H1 (cell line): ENCODE measurements around the gene GSKIP. TPM values are rescaled to one million over a fixed set of nuclear protein-coding genes. Genes with fewer than 3 reads are reported as not detected.

Experiments used
- CTCF ChIA-PET: fragments of 300-600 bp; sonication (Branson Sonifier 250); formaldehyde crosslinking; loops from one replicate; lab custom pipeline; 2021; ENCODE audit not compliant: partially characterized antibody; lab: Charles Lee
- POLR2A ChIA-PET: fragments of 300-600 bp; sonication (Branson Sonifier 250); formaldehyde crosslinking; loops from one replicate; lab custom pipeline; 2021; ENCODE audit warnings: inconsistent platforms; ENCODE audit not compliant: partially characterized antibody; lab: Charles Lee
- DNase-seq, 2 experiments: peaks; one replicate each; pipeline versions ENCODE4 v3.0.0 to v3.0.0-alpha.2; 2010 to 2022; ENCODE audit warnings: low spot score in 2 of 2, low read depth in 1 of 2, mixed read lengths in 1 of 2
- FAIRE-seq: peaks from 2 replicates; lab custom pipeline; 2011; peaks lifted over from hg19 to GRCh38; lab: Jason Lieb, UNC
- H2AFZ ChIP-seq: 2 replicates; pipeline ENCODE4 v1.8.1; 2012; ENCODE audit warnings: low read length, inconsistent platforms
- H2AK5ac ChIP-seq: 2 replicates; pipeline ENCODE4 v1.6.1; 2013; ENCODE audit warnings: low read depth, low read length
- H2BK120ac ChIP-seq: replicated peaks from 2 replicates; pipeline ENCODE3; 2013; ENCODE audit warnings: low read depth, low read length, inconsistent platforms
- H2BK12ac ChIP-seq: 2 replicates; pipeline ENCODE4 v1.6.1; 2013; ENCODE audit warnings: low read depth, low read length
- H2BK15ac ChIP-seq: 2 replicates; pipeline ENCODE4 v1.6.1; 2013; ENCODE audit warnings: low read length
- H2BK20ac ChIP-seq: 2 replicates; pipeline ENCODE4 v1.6.1; 2013; ENCODE audit warnings: low read length
- H2BK5ac ChIP-seq: 2 replicates; pipeline ENCODE4 v1.6.1; 2013; ENCODE audit warnings: low read depth, low read length
- H3K14ac ChIP-seq: 2 replicates; pipeline ENCODE4 v1.6.1; 2013; ENCODE audit warnings: inconsistent platforms; ENCODE audit not compliant: insufficient read length
- H3K18ac ChIP-seq: 2 replicates; pipeline ENCODE4 v1.6.1; 2013; ENCODE audit warnings: low read length; ENCODE audit errors: extremely low read depth
- H3K23ac ChIP-seq: 2 replicates; pipeline ENCODE4 v1.6.1; 2013; ENCODE audit warnings: inconsistent platforms; ENCODE audit not compliant: insufficient read length
- H3K23me2 ChIP-seq: 2 replicates; pipeline ENCODE4 v1.6.1; 2013; ENCODE audit warnings: low read depth, low read length
- H3K27ac ChIP-seq: 2 replicates; pipeline ENCODE4 v1.6.1; 2011; ENCODE audit warnings: low read depth, low read length, inconsistent platforms
- H3K27me3 ChIP-seq, 4 experiments: replicated peaks in 1 of 4; 1 replicate in 1 of 4; 2 replicates in 3 of 4; pipeline versions ENCODE4 v1.6.1 to v1.8.1; 2011 to 2013; ENCODE audit warnings: low read length in 3 of 4, mild to moderate bottlenecking in 3 of 4, inconsistent platforms in 2 of 4, mixed read lengths in 2 of 4, moderate library complexity in 1 of 4; ENCODE audit not compliant: control insufficient read depth in 3 of 4, insufficient read depth in 3 of 4; ENCODE audit errors: extremely low read depth in 1 of 4
- H3K36me3 ChIP-seq, 4 experiments: 2 replicates each; pipeline versions ENCODE4 v1.6.1 to v1.8.1; 2011 to 2013; ENCODE audit warnings: mild to moderate bottlenecking in 4 of 4, low read length in 3 of 4, moderate library complexity in 2 of 4, control low read depth in 1 of 4, inconsistent platforms in 1 of 4; ENCODE audit not compliant: insufficient read depth in 4 of 4, control insufficient read depth in 2 of 4
- H3K4ac ChIP-seq: replicated peaks from 2 replicates; pipeline ENCODE3; 2013; ENCODE audit warnings: low read length, low read depth, mixed read lengths, inconsistent platforms; ENCODE audit not compliant: insufficient read length
- H3K4me1 ChIP-seq, 4 experiments: replicated peaks in 1 of 4; 1 replicate in 1 of 4; 2 replicates in 3 of 4; pipeline versions ENCODE4 v1.6.1 to v1.8.1; 2011 to 2013; ENCODE audit warnings: low read length in 3 of 4, inconsistent platforms in 2 of 4, mixed read lengths in 1 of 4; ENCODE audit not compliant: insufficient read depth in 4 of 4, control insufficient read depth in 3 of 4
- H3K4me2 ChIP-seq, 2 experiments: 2 replicates each; pipeline versions ENCODE4 v1.6.1 to v1.8.1; 2011 to 2013; ENCODE audit warnings: low read depth in 2 of 2, low read length in 2 of 2, control low read depth in 1 of 2, inconsistent platforms in 1 of 2, mild to moderate bottlenecking in 1 of 2; ENCODE audit not compliant: insufficient read depth in 1 of 2
- H3K4me3 ChIP-seq, 4 experiments: fragments of 200-600, 300-600 bp in 1 of 4; sonication (generic), shearing (Covaris generic), sonication (Bioruptor Twin) in 1 of 4; 2 replicates each; pipeline versions ENCODE4 v1.5.1 to v1.8.1; 2011 to 2016; ENCODE audit warnings: low read length in 4 of 4, low read depth in 3 of 4, control low read depth in 2 of 4, inconsistent platforms in 2 of 4, mild to moderate bottlenecking in 2 of 4, mixed read lengths in 1 of 4, moderate library complexity in 1 of 4; ENCODE audit not compliant: insufficient read depth in 2 of 4; ENCODE audit errors: extremely low read depth in 1 of 4
- H3K56ac ChIP-seq: replicated peaks from 2 replicates; pipeline ENCODE3; 2013; ENCODE audit warnings: low read depth, mild to moderate bottlenecking, mixed read lengths, low read length, inconsistent platforms; ENCODE audit not compliant: insufficient read length
- H3K79me1 ChIP-seq: 2 replicates; pipeline ENCODE4 v1.6.1; 2013; ENCODE audit warnings: low read depth, low read length, control low read depth
- H3K79me2 ChIP-seq, 2 experiments: 2 replicates each; pipeline versions ENCODE4 v1.6.1 to v1.8.1; 2012 to 2013; ENCODE audit warnings: low read length in 2 of 2, mild to moderate bottlenecking in 2 of 2, inconsistent platforms in 1 of 2; ENCODE audit not compliant: insufficient read depth in 2 of 2, control insufficient read depth in 1 of 2
- H3K9ac ChIP-seq, 4 experiments: replicated peaks in 1 of 4; 1 replicate in 1 of 4; 2 replicates in 3 of 4; pipeline versions ENCODE4 v1.6.1 to v1.8.1; 2011 to 2013; ENCODE audit warnings: low read depth in 3 of 4, low read length in 3 of 4, control low read depth in 2 of 4, mild to moderate bottlenecking in 2 of 4, moderate library complexity in 2 of 4, inconsistent platforms in 1 of 4; ENCODE audit errors: extremely low read depth in 1 of 4
- H3K9me3 ChIP-seq, 2 experiments: 2 replicates each; pipeline versions ENCODE4 v1.6.1 to v1.8.1; 2012 to 2013; ENCODE audit warnings: mild to moderate bottlenecking in 2 of 2, moderate library complexity in 2 of 2, control low read depth in 1 of 2, inconsistent platforms in 1 of 2, low read depth in 1 of 2, low read length in 1 of 2, mixed read lengths in 1 of 2; ENCODE audit not compliant: insufficient read depth in 2 of 2
- H4K20me1 ChIP-seq, 2 experiments: replicated peaks in 1 of 2; 2 replicates each; pipeline versions ENCODE3 to v1.8.1; 2011 to 2013; ENCODE audit warnings: inconsistent platforms in 2 of 2, low read length in 2 of 2, mild to moderate bottlenecking in 1 of 2; ENCODE audit not compliant: insufficient read depth in 2 of 2, control insufficient read depth in 1 of 2
- H4K5ac ChIP-seq: 2 replicates; pipeline ENCODE4 v1.6.1; 2013; ENCODE audit warnings: low read length, low read depth, mixed read lengths, inconsistent platforms; ENCODE audit not compliant: insufficient read length
- H4K8ac ChIP-seq: 2 replicates; pipeline ENCODE4 v1.8.0; 2013; ENCODE audit warnings: mild to moderate bottlenecking, moderate library complexity, low read length, inconsistent platforms; ENCODE audit not compliant: insufficient read depth; ENCODE audit errors: extremely low read depth
- H4K91ac ChIP-seq: replicated peaks from 2 replicates; pipeline ENCODE3; 2013; ENCODE audit warnings: low read length, mixed read lengths, inconsistent platforms; ENCODE audit not compliant: insufficient read length
- CBX8 ChIP-seq: fragments of 300-800, 300-1000 bp; sonication (generic); IDR thresholded peaks from 2 replicates; pipeline ENCODE4 v1.7.1; 2016; ENCODE audit warnings: low read depth, low read length, borderline replicate concordance
- CEBPB ChIP-seq: IDR thresholded peaks from 2 replicates; pipeline ENCODE4 v1.6.1; 2012; ENCODE audit warnings: low read depth, low read length
- CTCF ChIP-seq, 3 experiments: IDR thresholded peaks; 1 replicate in 2 of 3; 2 replicates in 1 of 3; pipeline versions ENCODE4 v1.5.1 to v1.6.1; 2011; ENCODE audit warnings: low read length in 3 of 3, mild to moderate bottlenecking in 3 of 3, inconsistent platforms in 2 of 3, low read depth in 1 of 3, moderate library complexity in 1 of 3; ENCODE audit not compliant: insufficient read depth in 1 of 3; ENCODE audit errors: control extremely low read depth in 1 of 3
- GABPA ChIP-seq: IDR thresholded peaks from 2 replicates; pipeline ENCODE4 v1.6.1; 2011; ENCODE audit warnings: mild to moderate bottlenecking, low read length, moderate library complexity, borderline replicate concordance; ENCODE audit not compliant: insufficient read depth
- JUN ChIP-seq: IDR thresholded peaks from 2 replicates; pipeline ENCODE4 v1.6.1; 2011; ENCODE audit warnings: low read depth, mild to moderate bottlenecking, improper control_type of control experiment, low read length
- KDM1A ChIP-seq: fragments of 200-600, 300-600 bp; sonication (generic); IDR thresholded peaks from 2 replicates; pipeline ENCODE4 v1.7.1; 2016; ENCODE audit warnings: mild to moderate bottlenecking, low read length, borderline replicate concordance
- KDM5A ChIP-seq: fragments of 200-600 bp; IDR thresholded peaks from 2 replicates; pipeline ENCODE4 v1.7.1; 2012; ENCODE audit warnings: mild to moderate bottlenecking, low read length, inconsistent platforms, mixed read lengths
- MAX ChIP-seq: IDR thresholded peaks from 2 replicates; pipeline ENCODE4 v1.6.1; 2012; ENCODE audit warnings: inconsistent platforms
- POLR2AphosphoS5 ChIP-seq: IDR thresholded peaks from 2 replicates; pipeline ENCODE4 v1.6.1; 2011; ENCODE audit warnings: low read depth, low read length
- SIN3A ChIP-seq, 2 experiments: IDR thresholded peaks in 1 of 2; conservative IDR thresholded peaks in 1 of 2; 2 replicates each; pipeline ENCODE4 v1.6.1; 2011 to 2012; ENCODE audit warnings: low read length in 2 of 2, improper control_type of control experiment in 1 of 2, low read depth in 1 of 2, mild to moderate bottlenecking in 1 of 2
- SIRT6 ChIP-seq: IDR thresholded peaks from one replicate; pipeline ENCODE4 v1.7.1; 2012; ENCODE audit warnings: low read length, inconsistent platforms
- SIX5 ChIP-seq: IDR thresholded peaks from 2 replicates; pipeline ENCODE4 v1.6.1; 2011; ENCODE audit warnings: mild to moderate bottlenecking, low read depth, low read length
- YY1 ChIP-seq: IDR thresholded peaks from 2 replicates; pipeline ENCODE4 v1.6.1; 2011; ENCODE audit warnings: low read depth, mild to moderate bottlenecking, low read length
- WGBS, 2 experiments: shearing (Covaris generic) in 1 of 2; methylation state at CpG; one replicate each; pipeline versions ENCODE4 v1.1.6 to v1.1.7; 2013 to 2015; ENCODE audit warnings: low lambda C conversion rate in 2 of 2, mixed read lengths in 2 of 2, inconsistent platforms in 1 of 2, low coverage in 1 of 2, missing lambda C conversion rate in 1 of 2; ENCODE audit not compliant: insufficient replicate concordance in 2 of 2, insufficient coverage in 1 of 2, insufficient read length in 1 of 2; ENCODE audit errors: extremely low coverage in 1 of 2, missing lambda C conversion rate in 1 of 2; 5-methylcytosine and 5-hydroxymethylcytosine counted together
- polyA plus RNA-seq, 7 experiments: library from polyadenylated mRNA; depleted of rRNA in 3 of 7; stranded (reverse) in 5 of 7; unstranded in 2 of 7; fragments of >200 nt in 5 of 7; fragments of 200-250 nt in 2 of 7; gene quantifications; 1 replicate in 5 of 7; 2 replicates in 1 of 7; 4 replicates in 1 of 7; pipeline versions ENCODE4 v1.2.1 to v1.2.3, GENCODE V29; 2011 to 2013; ENCODE audit warnings: missing spikeins in 2 of 7, mixed read lengths in 2 of 7
- total RNA-seq: library from RNA; stranded (reverse); fragmentation: NEBNext Ultra II Directional; extraction: Animal tissue kit (Norgen Biotek cat#: 25700); gene quantifications from 2 replicates; pipeline ENCODE4 v1.2.1, GENCODE V29; 2021

The GSKIP gene
- total and polyA plus RNA-seq, 2 of the 8 experiments (the other 6 are each of a cell fraction or from before 2014, with no cell fraction given): 20.3 to 37.1 TPM

GRCh38 chr14:96413526-96413925 lies 50.2 kb downstream of the GSKIP start:
- no peak overlapping the region for H2AK5ac ChIP-seq
- H3K79me1 ChIP-seq: no peaks in the 10 kb centered on the region
- ChIA-PET CTCF (no interaction called here), POLR2A (no interaction called here)
- no peak overlapping the region for H2AFZ ChIP-seq
- H3K23ac ChIP-seq: no peak overlapping the region
- WGBS, 2 experiments: 87% methylated on average over 5 of the region's 5 CpGs; no CpG with 5 or more reads in 1 of the 2 experiments
- no peaks in the 10 kb centered on the region for H3K79me2 ChIP-seq
- H4K5ac ChIP-seq: no peak overlapping the region
- no peak for FAIRE-seq
- no peak overlapping the region for H2BK20ac ChIP-seq
- H3K18ac ChIP-seq: no peak overlapping the region
- no peak overlapping the region for H3K4me3 ChIP-seq
- no peak overlapping the region for H2BK120ac ChIP-seq
- H3K9ac ChIP-seq: no peak overlapping the region
- no peaks in the 10 kb centered on the region for H3K36me3 ChIP-seq
- no peaks in the 10 kb centered on the region for H3K27me3 ChIP-seq
- H3K27ac ChIP-seq: no peak overlapping the region
- no peak overlapping the region for H4K8ac ChIP-seq
- no peaks in the 10 kb centered on the region for H3K9me3 ChIP-seq
- no peak for DNase-seq
- no peak overlapping the region for H3K56ac ChIP-seq
- no peaks in the 10 kb centered on the region for H4K20me1 ChIP-seq
- no peak overlapping the region for H3K14ac ChIP-seq
- no peak overlapping the region for H4K91ac ChIP-seq
- no peak overlapping the region for H2BK15ac ChIP-seq
- H3K4me2 ChIP-seq: no peak overlapping the region
- no peaks in the 10 kb centered on the region for H3K4me1 ChIP-seq
- H3K4ac ChIP-seq: no peak overlapping the region
- no peaks in the 10 kb centered on the region for H3K23me2 ChIP-seq
- no peak for TF ChIP-seq CTCF (IDR thresholded peaks at IDR 0.05; ENCODE audit: control extremely low read depth in 1 of 3, insufficient read depth in 1 of 3, low read depth in 1 of 3, low read length in 3 of 3)
- TF ChIP-seq CEBPB: no peak
- no peak for TF ChIP-seq SIRT6
- no peak for TF ChIP-seq CBX8
- no peak for TF ChIP-seq YY1
- TF ChIP-seq KDM5A: no peak
- no peak for TF ChIP-seq POLR2AphosphoS5
- no peak for TF ChIP-seq GABPA
- no peak for TF ChIP-seq MAX
- TF ChIP-seq JUN: no peak
- TF ChIP-seq SIX5: no peak
- no peak for TF ChIP-seq SIN3A (conservative IDR thresholded peaks at IDR 0.05 in 1 of 2, IDR thresholded peaks at IDR 0.05 in 1 of 2; ENCODE audit: low read depth in 1 of 2, low read length in 2 of 2)
- TF ChIP-seq KDM1A: no peak
- no peak overlapping the region for H2BK5ac ChIP-seq
- no peak overlapping the region for H2BK12ac ChIP-seq
